Memory B cell (primary cell): ENCODE data around the gene PMVK.

Source experiments
- ATAC-seq: fragments of 150-1000 bp; cut with Tn5 transposase; 2 replicates; pipeline ENCODE4 v1.10.0; 2021; ENCODE audit warnings: low read depth, mild to moderate bottlenecking, moderate library complexity
- DNase-seq, 2 donors: peaks; one replicate each; pipeline ENCODE4 v3.0.0; 2022; ENCODE audit warnings: low spot score in 2 of 2
- H3K27ac Mint-ChIP-seq: one replicate; pipeline ENCODE4 v1.8.0; 2022; ENCODE audit warnings: mild to moderate bottlenecking, moderate library complexity, mixed read lengths
- H3K27me3 Mint-ChIP-seq: one replicate; pipeline ENCODE4 v1.8.0; 2022; ENCODE audit warnings: mixed read lengths
- H3K36me3 Mint-ChIP-seq: one replicate; pipeline ENCODE4 v1.8.0; 2022; ENCODE audit warnings: mild to moderate bottlenecking, mixed read lengths
- H3K4me1 Mint-ChIP-seq: one replicate; pipeline ENCODE4 v1.8.0; 2022; ENCODE audit warnings: mixed read lengths
- H3K4me3 Mint-ChIP-seq: one replicate; pipeline ENCODE4 v1.8.0; 2022; ENCODE audit warnings: mild to moderate bottlenecking, moderate library complexity, mixed read lengths
- H3K9me3 Mint-ChIP-seq: one replicate; pipeline ENCODE4 v1.8.0; 2022; ENCODE audit warnings: mixed read lengths

The PMVK gene

GRCh38 chr1:154877370-154877974, 59.0 kb downstream of the PMVK start:
- ATAC-seq (no peak), DNase-seq (no peak)
- no peaks in the 10 kb centered on the region for H3K4me1 Mint-ChIP-seq
- H3K36me3 Mint-ChIP-seq: no peaks in the 10 kb centered on the region
- no peak overlapping the region for H3K27ac Mint-ChIP-seq
- H3K9me3 Mint-ChIP-seq: no peaks in the 10 kb centered on the region
- H3K27me3 Mint-ChIP-seq: peaks cover 4% of the 10 kb centered on the region
- H3K4me3 Mint-ChIP-seq: no peak overlapping the region

- no peak for DNase-seq
- ATAC-seq: no peak
- Mint-ChIP-seq H3K4me1 (no peaks in the 10 kb centered on the region), H3K9me3 (no peaks in the 10 kb centered on the region), H3K27me3 (peaks cover 4% of the 10 kb centered on the region), H3K27ac (no peak overlapping the region), H3K36me3 (no peaks in the 10 kb centered on the region), H3K4me3 (no peak overlapping the region)
These were observed 59.6 kb downstream of the PMVK start for GRCh38 chr1:154876842-154877369.
